Calu3 (cell line): ENCODE data around the gene KLF15. TPM values are rescaled to one million over a fixed set of nuclear protein-coding genes. Genes with fewer than 3 reads are reported as not detected.

Experiments used
- BruUV-seq: library from RNA; stranded (reverse); fragments of 400-500 nt; replicated peaks from 2 replicates; lab custom pipeline; 2021; lab: Mats Ljungman, UMichigan
- CTCF ChIA-PET: fragments of 300-600 bp; sonication (Branson Sonifier 250); formaldehyde crosslinking; loops from one replicate; lab custom pipeline; 2022; ENCODE audit warnings: antibody characterized with exemption; lab: Charles Lee
- DNase-seq: peaks from one replicate; pipeline ENCODE4 v3.0.0; 2022
- H3K27ac Mint-ChIP-seq: one replicate; pipeline ENCODE4 v1.8.0; 2022; ENCODE audit warnings: mixed read lengths; ENCODE audit not compliant: unreplicated experiment
- H3K27me3 Mint-ChIP-seq: one replicate; pipeline ENCODE4 v1.8.0; 2022; ENCODE audit warnings: mixed read lengths; ENCODE audit not compliant: unreplicated experiment
- H3K36me3 Mint-ChIP-seq: one replicate; pipeline ENCODE4 v1.8.0; 2022; ENCODE audit warnings: mild to moderate bottlenecking, moderate library complexity, mixed read lengths; ENCODE audit not compliant: insufficient read depth, unreplicated experiment
- H3K4me1 Mint-ChIP-seq: one replicate; pipeline ENCODE4 v1.8.0; 2022; ENCODE audit warnings: mild to moderate bottlenecking, low read depth, mixed read lengths; ENCODE audit not compliant: unreplicated experiment
- H3K4me3 Mint-ChIP-seq: one replicate; pipeline ENCODE4 v1.8.0; 2022; ENCODE audit warnings: mild to moderate bottlenecking, low read depth, moderate library complexity, mixed read lengths; ENCODE audit not compliant: unreplicated experiment
- H3K9me3 Mint-ChIP-seq: one replicate; pipeline ENCODE4 v1.8.0; 2022; ENCODE audit warnings: low read depth, mixed read lengths; ENCODE audit not compliant: unreplicated experiment
- intact Hi-C: fragments of 100-400 bp; cut with micrococcal nuclease; formaldehyde crosslinking; loops from one replicate; pipeline ENCODE4 v1.10.0; 2022; ENCODE audit not compliant: unreplicated experiment
- total RNA-seq: library from RNA; stranded (reverse); gene quantifications from 2 replicates; pipeline ENCODE4 v1.2.3, GENCODE V29; 2022
- TF ChIP-seq, protein P1 (sequence below): fragments of 200-600 bp; IDR thresholded peaks from one replicate; pipeline ENCODE4 v1.8.0; 2022; ENCODE audit warnings: antibody characterized with exemption; ENCODE audit not compliant: unreplicated experiment

The KLF15 gene
- total RNA-seq, 1 experiment from 2014 or later: 8.2 TPM

DNA sequence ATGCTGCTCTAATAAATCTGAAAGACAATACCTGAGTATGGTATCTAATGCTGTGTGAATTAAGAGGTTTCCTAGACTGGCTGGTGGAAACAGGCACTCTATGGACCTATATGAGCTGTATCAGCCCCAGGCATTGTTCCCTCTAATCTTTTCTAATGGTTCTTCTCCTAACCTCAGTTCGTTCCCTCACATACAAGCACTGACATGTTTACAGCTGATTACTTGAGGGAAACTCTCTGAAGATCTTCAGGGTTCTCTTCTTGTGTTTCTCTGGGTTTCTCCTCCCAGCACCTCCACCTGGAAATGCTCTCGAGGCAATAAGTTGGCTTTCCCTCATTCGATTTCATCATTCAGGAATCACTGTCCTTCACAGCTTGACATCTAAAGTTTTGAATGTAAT, 52.9 kb downstream of the KLF15 start:
- Mint-ChIP-seq H3K36me3 (no peaks in the 10 kb centered on the region), H3K4me3 (no peak overlapping the region), H3K4me1 (no peaks in the 10 kb centered on the region), H3K27ac (no peak overlapping the region), H3K27me3 (peaks cover 42% of the 10 kb centered on the region), H3K9me3 (peaks cover 9% of the 10 kb centered on the region)
- CTCF ChIA-PET: no interaction called here
- DNase-seq: no peak
- BruUV-seq: no TSS peak
- intact Hi-C loops: no loop called here
- TF ChIP-seq, protein P1, sequence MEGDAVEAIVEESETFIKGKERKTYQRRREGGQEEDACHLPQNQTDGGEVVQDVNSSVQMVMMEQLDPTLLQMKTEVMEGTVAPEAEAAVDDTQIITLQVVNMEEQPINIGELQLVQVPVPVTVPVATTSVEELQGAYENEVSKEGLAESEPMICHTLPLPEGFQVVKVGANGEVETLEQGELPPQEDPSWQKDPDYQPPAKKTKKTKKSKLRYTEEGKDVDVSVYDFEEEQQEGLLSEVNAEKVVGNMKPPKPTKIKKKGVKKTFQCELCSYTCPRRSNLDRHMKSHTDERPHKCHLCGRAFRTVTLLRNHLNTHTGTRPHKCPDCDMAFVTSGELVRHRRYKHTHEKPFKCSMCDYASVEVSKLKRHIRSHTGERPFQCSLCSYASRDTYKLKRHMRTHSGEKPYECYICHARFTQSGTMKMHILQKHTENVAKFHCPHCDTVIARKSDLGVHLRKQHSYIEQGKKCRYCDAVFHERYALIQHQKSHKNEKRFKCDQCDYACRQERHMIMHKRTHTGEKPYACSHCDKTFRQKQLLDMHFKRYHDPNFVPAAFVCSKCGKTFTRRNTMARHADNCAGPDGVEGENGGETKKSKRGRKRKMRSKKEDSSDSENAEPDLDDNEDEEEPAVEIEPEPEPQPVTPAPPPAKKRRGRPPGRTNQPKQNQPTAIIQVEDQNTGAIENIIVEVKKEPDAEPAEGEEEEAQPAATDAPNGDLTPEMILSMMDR: no peak

DNA sequence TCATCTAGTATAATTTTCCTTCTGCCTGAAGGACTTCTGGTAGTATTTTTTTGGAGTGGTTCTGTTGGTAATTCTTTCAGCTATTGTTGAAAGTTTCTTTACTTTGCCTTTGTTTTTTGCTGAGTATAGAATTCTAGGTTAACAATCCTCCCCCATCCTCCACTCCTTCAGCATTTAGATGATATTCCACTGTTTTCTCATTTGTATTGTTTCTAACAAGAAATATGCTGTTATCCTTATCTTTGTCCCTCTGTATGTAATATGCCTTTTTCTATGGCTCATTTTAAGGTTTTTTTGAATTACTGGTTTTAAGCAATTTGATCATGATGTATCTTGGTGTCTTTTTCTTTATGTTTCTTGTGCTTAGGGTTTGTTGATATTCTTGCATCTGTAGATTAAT, 53.9 kb downstream of the KLF15 start:
- peaks cover 42% of the 10 kb centered on the region for H3K27me3 Mint-ChIP-seq
- peaks cover 9% of the 10 kb centered on the region for H3K9me3 Mint-ChIP-seq
- no peak for DNase-seq
- TF ChIP-seq, protein P1: no peak
- no peaks in the 10 kb centered on the region for H3K36me3 Mint-ChIP-seq
- no peak overlapping the region for H3K4me3 Mint-ChIP-seq
- no peaks in the 10 kb centered on the region for H3K4me1 Mint-ChIP-seq
- intact Hi-C loops: no loop called here
- no peak overlapping the region for H3K27ac Mint-ChIP-seq
- CTCF ChIA-PET: no interaction called here
- no TSS peak for BruUV-seq

DNA sequence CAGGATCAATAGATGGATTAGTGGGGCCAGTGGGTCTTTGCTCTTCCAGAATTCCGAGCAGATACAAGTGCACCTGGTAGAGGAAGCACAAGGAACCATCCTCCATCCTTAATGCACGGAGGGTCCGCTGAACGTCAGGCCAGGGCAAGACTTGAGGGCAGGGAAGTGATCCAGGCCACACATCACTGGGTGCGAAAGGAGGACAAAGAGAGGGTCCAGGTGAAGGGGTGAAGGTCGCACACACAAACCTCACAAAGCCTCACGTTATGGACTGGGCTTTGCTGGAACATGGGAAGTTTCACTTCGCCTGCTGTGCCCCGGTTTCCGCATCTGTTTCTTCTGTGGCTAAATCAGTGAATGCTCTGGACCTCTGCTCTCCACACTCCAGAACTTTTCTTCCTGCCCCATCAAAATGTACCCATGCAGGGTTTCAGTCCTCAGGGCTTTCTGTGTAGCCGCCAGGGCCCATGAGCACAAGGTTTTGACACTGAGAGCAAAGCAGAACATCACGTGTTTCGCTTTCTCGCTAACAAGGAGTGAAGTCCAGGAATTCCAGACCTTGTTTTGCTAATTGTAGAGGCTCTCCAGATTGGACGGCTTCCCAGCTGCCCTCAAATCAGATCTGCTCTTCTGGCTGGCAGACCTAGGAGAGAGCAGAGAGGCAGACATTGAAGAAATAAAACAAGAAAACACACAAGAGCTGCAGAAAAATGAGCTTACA, 56.3 kb downstream of the KLF15 start:
- H3K9me3 Mint-ChIP-seq: peaks cover 9% of the 10 kb centered on the region
- no peaks in the 10 kb centered on the region for H3K36me3 Mint-ChIP-seq
- H3K4me3 Mint-ChIP-seq: no peak overlapping the region
- BruUV-seq: no TSS peak
- TF ChIP-seq, protein P1: no peak
- H3K27ac Mint-ChIP-seq: no peak overlapping the region
- H3K4me1 Mint-ChIP-seq: no peaks in the 10 kb centered on the region
- CTCF ChIA-PET: no interaction called here
- intact Hi-C loops: no loop called here
- H3K27me3 Mint-ChIP-seq: peaks cover 39% of the 10 kb centered on the region
- no peak for DNase-seq

DNA sequence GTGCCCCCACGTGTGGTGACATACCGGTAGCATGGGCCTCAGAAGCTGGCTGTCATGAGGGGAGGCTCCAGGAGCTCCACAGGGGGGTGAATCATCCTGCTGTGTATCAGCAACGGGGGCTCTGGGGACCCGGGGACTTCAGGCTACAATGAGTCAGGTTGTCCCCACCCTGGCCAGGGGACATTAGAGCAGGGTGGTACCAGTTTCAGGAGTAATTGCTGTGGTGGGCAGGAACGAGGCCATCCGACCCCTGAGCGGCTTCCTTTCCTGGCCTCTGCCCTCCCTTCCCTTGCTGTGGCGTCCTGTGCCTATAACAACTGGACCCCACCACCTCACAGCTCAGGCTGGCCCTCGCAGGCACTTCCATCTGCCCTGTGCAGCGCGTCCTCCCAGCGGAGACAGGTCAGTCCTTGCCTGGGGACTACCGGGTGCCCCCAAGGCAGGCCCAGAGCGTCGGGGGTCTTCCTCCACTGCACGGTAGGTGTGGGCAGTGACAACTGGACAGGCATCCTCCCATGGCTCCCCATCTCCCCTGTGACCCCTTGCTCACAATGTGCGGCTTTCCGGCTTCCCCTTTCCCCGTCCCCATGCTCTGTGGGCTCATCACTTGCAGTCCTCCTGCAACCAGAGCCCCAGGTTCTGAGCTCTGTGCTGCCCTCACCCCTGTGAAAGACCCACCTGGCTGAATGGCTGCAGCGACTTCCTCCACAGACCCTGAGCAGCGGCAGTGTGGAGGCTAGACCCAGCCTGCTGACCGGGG, 57.0 kb downstream of the KLF15 start:
- Mint-ChIP-seq H3K27me3 (peaks cover 32% of the 10 kb centered on the region), H3K9me3 (peaks cover 9% of the 10 kb centered on the region), H3K36me3 (no peaks in the 10 kb centered on the region), H3K4me3 (no peak overlapping the region), H3K4me1 (no peaks in the 10 kb centered on the region), H3K27ac (no peak overlapping the region)
- CTCF ChIA-PET: no interaction called here
- DNase-seq: no peak
- TF ChIP-seq, protein P1: no peak
- no TSS peak for BruUV-seq
- intact Hi-C loops: no loop called here
